ENCODE measurements around the gene SPEF1. TPM values are rescaled to one million over a fixed set of nuclear protein-coding genes. Genes with fewer than 3 reads are reported as not detected.

The SPEF1 gene
- total and polyA plus RNA-seq, 2 of the 13 experiments (the other 11 are each of a cell fraction or from before 2014, with no cell fraction given): 0.11 to 0.27 TPM

GRCh38 chr20:3819411-3820047 is 38.3 kb upstream of the SPEF1 start (continued):
- TF ChIP-seq HMGXB3 (CRISPR knock-in tag; IDR thresholded peaks at IDR 0.05; ENCODE audit: borderline replicate concordance): 0 out of 2 replicates have a peak, but pooled peaks have one; percentile 30
- no peak for TF ChIP-seq ZNF318 (CRISPR knock-in tag; IDR thresholded peaks at IDR 0.05)
- TF ChIP-seq HOXA5 (CRISPR knock-in tag; IDR thresholded peaks at IDR 0.05): no peak
- TF ChIP-seq KDM5B (CRISPR knock-in tag; IDR thresholded peaks at IDR 0.05; ENCODE audit: borderline replicate concordance): no peak
- no peak for TF ChIP-seq ZFX (CRISPR knock-in tag; IDR thresholded peaks at IDR 0.05; ENCODE audit: low read depth)
- TF ChIP-seq MAZ (IDR thresholded peaks at IDR 0.05; ENCODE audit: borderline replicate concordance, low read depth, low read length): no peak
- TF ChIP-seq MAZ (CRISPR knock-in tag; IDR thresholded peaks at IDR 0.05; ENCODE audit: low read depth): no peak
- no peak for TF ChIP-seq CHD2 (IDR thresholded peaks at IDR 0.05; ENCODE audit: low read depth, low read length)
- TF ChIP-seq ZNF737 (CRISPR knock-in tag; IDR thresholded peaks at IDR 0.05; ENCODE audit: borderline replicate concordance): 0 out of 2 replicates have a peak, but pooled peaks have one; percentile 17
- TF ChIP-seq RFX1 (IDR thresholded peaks at IDR 0.05): no peak
- no peak for TF ChIP-seq HDAC2 (CRISPR knock-in tag; IDR thresholded peaks at IDR 0.05)
- peak; percentile 35; the same call in 1 of the 2 replicates for TF ChIP-seq ZBTB49 (CRISPR knock-in tag; IDR thresholded peaks at IDR 0.05; ENCODE audit: borderline replicate concordance)
- TF ChIP-seq SOX6 (IDR thresholded peaks at IDR 0.05): no peak
- no peak for TF ChIP-seq SOX6 (CRISPR knock-in tag; IDR thresholded peaks at IDR 0.05)
